ENCODE data around the gene BCKDK.

- TF ChIP-seq CTCF (conservative IDR thresholded peaks at IDR 0.05; ENCODE audit: low read depth, low read length), result no peak
- TF ChIP-seq EZH2 (IDR thresholded peaks at IDR 0.05; ENCODE audit: low read length, unreplicated experiment), result no peak
- no peak for TF ChIP-seq EZH2phosphoT487 (IDR thresholded peaks at IDR 0.05; ENCODE audit: borderline replicate concordance, low read length)
Observed at GRCh38 chr16:31136287-31136662, 28.1 kb downstream of the BCKDK start.
